GM21825 (cell line): ENCODE measurements around the gene GJC2.

Experiments
- ATAC-seq: cut with Tn5 transposase; IDR thresholded peaks from one replicate; pipeline ENCODE4 v1.9.1; 2021; ENCODE audit warnings: mild to moderate bottlenecking, moderate library complexity; ENCODE audit not compliant: unreplicated experiment

GJC2 gene

GRCh38 chr1:228144193-228144992 lies 5.3 kb upstream of the GJC2 start:
- no peak for ATAC-seq

DNA sequence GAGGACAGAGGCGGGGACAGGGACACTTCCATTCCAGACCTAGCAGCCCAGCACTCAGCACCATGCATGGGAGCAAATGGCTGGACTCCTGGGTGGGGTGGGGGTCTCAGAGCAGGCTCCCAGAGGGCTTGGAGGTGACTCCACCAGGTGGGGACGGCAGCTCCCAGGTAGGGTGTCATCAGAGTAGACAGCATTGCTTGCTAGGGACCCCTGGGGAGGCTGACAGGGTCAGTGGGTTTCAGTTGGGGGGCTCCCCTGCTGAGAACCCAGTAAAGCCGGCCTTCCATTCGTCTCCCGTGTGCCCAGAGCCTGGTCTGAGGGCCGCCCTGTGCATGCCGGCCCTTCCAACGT lies 4.8 kb upstream of the GJC2 start:
- ATAC-seq: no peak

GRCh38 chr1:228145463-228146416 lies 4.0 kb upstream of the GJC2 start:
- ATAC-seq: no peak

GRCh38 chr1:228146417-228147150 lies 3.1 kb upstream of the GJC2 start:
- ATAC-seq: no peak

GRCh38 chr1:228147151-228147693 lies 2.5 kb upstream of the GJC2 start:
- ATAC-seq: no peak

GRCh38 chr1:228147768-228148167 lies 2.0 kb upstream of the GJC2 start:
- no peak for ATAC-seq

- ATAC-seq: no peak
Measured at GRCh38 chr1:228148196-228148861, 1.4 kb upstream of the GJC2 start.

GRCh38 chr1:228148935-228149405 lies 760 bp upstream of the GJC2 start:
- ATAC-seq: no peak

DNA sequence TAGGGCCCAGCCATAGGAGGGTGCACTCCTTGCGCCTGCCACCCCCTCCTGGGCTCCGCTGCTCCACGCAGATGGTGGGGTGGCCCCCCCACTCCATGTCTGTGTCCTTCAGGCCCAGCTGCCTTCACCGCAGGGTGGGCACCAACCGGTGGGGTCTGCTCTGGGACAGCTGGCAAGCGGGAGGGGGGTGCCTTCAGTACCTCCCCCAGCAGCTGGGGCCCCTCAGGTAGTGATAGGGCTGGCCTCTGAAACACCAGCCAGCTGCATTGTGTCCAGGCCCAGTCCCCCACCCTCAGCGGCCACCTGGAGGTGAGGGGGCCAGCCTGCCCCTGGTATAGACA lies 360 bp downstream of the GJC2 start:
- no peak for ATAC-seq

DNA sequence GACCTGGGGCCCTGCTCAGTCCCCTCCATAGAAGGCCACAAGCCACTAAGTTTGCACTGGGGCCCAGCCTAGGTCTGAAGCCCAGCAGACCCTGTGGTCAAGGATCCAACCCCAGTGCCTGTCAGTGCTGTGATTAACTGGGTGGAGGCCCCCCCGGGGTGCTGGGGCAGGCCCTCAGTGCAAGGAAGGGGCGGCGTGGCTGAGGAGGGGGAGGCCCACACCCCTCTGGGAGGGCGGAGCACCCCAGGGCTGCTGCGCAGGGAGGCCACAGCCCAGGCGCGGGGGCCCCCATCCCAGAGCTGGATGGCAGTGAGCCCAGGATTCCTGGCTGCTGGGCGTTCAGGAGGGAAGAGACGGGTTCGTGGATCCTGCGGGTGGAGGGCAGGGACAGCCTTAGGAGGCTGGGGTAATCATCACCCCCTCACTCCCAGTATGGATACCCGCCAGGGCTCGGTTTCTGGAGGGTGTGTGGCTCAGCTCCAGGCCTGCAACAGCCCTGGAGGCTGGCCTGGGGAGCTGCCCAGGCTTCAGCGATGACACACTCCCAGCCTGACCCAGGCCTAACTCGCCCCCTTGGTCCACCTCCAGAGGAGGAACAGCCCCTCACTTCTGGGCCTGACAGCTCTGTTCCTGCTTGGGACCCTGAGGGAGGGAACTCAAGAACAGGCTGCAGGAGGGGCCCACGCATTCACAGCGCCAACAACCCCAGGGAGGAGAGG lies 890 bp downstream of the GJC2 start:
- no peak for ATAC-seq

GRCh38 chr1:228151180-228151925 lies 1.6 kb downstream of the GJC2 start:
- no peak for ATAC-seq

- ATAC-seq: no peak
Measured at GRCh38 chr1:228152097-228152917, 2.6 kb downstream of the GJC2 start.

DNA sequence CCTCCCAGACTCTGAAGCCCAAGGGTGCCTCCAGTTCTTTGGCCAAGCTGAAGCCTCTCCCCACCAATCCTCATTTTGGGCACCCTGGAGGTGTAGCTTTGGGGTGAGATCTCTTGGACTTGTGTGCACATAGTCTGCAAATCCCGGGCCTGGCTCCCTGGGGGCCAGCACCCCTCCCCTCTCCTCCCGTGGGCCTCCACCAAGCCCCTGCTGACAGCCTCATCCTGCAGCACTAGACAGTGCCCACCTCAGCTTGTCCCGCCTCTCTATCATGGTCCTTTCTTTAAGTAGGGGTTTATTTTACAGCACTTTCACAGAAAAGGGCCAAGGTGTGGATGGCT lies 3.2 kb downstream of the GJC2 start:
- no peak for ATAC-seq

GRCh38 chr1:228154021-228154669 lies 4.4 kb downstream of the GJC2 start:
- no peak for ATAC-seq

DNA sequence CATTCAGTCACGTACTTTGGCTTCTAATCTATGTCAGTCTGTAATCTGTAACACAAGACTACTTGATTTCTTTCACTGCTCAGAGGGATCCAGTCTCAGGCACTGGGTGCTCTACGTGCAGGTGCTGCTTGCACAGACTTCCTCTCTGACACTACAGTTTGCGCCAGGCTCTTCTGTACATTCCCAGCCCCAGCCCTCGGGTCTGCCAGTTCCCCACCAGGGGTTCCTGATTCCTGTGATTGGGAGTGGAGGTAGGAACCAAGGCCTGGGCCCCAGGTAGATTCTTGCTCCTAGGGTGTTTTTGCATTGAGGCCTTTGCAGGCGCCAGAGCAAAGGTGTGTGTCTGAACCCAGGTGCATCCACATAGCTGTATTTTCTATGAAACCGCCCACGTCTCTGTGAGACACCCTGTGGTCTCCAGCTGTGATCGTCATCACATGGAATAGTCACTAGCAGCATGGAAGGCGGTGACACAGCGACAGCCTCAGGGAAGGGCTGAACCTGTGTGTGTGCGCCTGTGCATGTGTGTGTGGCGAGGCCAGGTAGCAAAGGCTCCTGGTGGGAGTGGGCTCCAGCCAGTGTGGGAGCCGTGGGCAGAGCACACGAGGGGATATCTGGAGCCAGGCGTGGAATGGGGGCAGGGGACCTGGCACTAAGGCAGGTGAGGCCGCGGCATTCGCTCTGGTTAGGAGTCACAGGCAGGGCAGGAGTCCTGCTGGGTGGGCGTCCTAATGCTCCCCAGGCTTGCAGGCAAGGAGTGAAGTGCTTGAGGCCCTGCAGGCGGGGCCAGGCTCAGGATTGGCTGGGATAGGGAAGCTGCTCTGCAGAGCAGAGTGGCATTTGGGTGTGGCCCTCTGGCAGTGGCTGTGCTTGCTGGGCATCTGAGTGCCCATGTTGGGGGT lies 5.2 kb downstream of the GJC2 start:
- ATAC-seq: no peak

DNA sequence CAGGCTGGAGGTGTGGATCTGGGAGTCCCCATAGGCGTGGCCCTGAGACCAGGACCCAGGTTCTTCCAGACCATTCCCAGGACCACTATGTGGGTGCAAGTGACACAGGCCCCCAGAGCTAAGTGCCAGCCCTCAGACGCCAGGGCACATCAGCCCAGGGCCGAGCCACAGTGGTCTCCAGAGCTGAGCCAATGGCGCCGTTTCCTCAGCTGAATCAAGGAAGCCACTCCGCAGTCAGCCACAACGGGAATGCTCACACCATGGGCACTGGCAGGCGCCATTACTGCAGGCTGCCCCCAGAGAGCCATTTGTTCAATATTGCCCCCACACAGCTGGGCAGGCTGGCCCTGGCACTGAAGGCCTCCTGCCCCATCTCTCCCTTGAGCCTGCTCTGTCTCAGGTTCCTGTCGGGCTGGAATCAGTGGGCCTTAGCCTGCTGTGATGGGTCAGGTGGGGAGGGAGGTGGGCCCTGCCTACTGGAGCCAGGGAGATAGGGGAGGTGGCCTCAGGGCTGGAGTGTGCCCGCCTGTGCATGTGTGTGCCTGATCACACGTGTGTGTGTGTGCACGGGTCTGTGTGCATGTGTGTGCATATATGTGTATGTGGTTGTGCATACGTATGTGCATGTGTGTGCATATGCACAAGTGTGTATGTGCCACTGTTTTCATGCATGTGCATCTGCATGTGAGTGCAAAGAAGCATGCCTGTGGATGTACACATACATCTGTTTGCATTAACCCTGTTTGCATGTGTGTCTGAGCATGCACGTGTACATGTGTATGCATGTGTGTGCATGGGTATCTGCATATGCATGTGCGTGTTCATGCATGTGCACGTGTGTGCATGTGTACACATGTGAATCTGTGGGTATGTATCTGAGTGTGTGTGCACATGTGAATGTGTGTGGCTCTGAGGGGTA lies 6.1 kb downstream of the GJC2 start:
- no peak for ATAC-seq
